ENCODE measurements around the gene RNASE7. TPM values are rescaled to one million over a fixed set of nuclear protein-coding genes. Genes with fewer than 3 reads are reported as not detected.

Gene RNASE7
- total RNA-seq, 1 experiment from 2014 or later: not detected

DNA sequence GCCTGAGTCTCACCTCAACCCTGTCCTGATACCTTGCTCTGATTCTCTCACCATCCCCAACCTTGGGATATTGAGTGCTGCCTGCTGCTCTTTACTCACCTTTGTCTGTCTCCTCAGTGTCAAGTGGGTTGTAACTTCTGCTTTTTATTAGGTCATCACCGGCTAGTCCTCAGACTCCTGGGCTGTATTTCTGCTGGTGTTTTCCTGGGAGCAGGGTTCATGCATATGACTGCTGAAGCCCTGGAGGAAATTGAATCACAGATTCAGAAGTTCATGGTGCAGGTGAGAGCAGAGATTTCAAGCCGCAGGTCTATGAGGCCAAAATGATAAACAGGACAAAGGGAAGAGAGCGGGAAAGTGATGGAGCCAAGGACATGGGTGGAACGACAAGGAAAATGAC lies 42.6 kb upstream of the RNASE7 start:
- intact Hi-C loops (cut with micrococcal nuclease): no loop called here
- no peak for TF ChIP-seq ZFX (IDR thresholded peaks at IDR 0.05)
- TF ChIP-seq ELF1 (IDR thresholded peaks at IDR 0.05; ENCODE audit: borderline replicate concordance, low read depth): no peak
- no peak for TF ChIP-seq EZH2 (IDR thresholded peaks at IDR 0.05)
- Histone ChIP-seq H3K79me2 (ENCODE audit: insufficient read depth, low read length) (no peaks in the 10 kb centered on the region), H3K27ac (ENCODE audit: low read depth, low read length) (no peak overlapping the region), H3K4me2 (ENCODE audit: low read length) (no peak overlapping the region), H3K9me2 (ENCODE audit: insufficient read depth) (no peaks in the 10 kb centered on the region), H2AFZ (ENCODE audit: low read depth, low read length, poor library complexity, severe bottlenecking) (no peak overlapping the region), H3K36me3 (ENCODE audit: control insufficient read depth in 1 of 2, insufficient read depth in 2 of 2, low read length in 2 of 2) (peaks cover 11 to 23% of the 10 kb centered on the region in 2 experiments; a peak in 3 of 4 replicates), H3K9ac (ENCODE audit: low read length) (no peak overlapping the region), H3K4me3 (replicated peaks in 1 of 2; ENCODE audit: low read depth in 1 of 2, low read length in 2 of 2) (no peak overlapping the region), H3K27me3 (ENCODE audit: insufficient read depth, low read length) (no peaks in the 10 kb centered on the region), H3K4me1 (ENCODE audit: control insufficient read depth in 1 of 2, insufficient read depth in 2 of 2, low read length in 2 of 2) (peaks cover 7 to 13% of the 10 kb centered on the region in 2 experiments; a peak in 3 of 4 replicates), H4K20me1 (ENCODE audit: insufficient read depth) (no peaks in the 10 kb centered on the region), H3K9me3 (ENCODE audit: control insufficient read depth in 1 of 2, insufficient read depth in 1 of 2, low read depth in 1 of 2, low read length in 2 of 2) (no peaks in the 10 kb centered on the region)
- ChIA-PET POLR2A (no interaction called here), CTCF (interaction anchor here (1.5 to 3.1 kb wide), 4 partner anchors 15 to 142 kb away, joined by 4 to 19 read pairs (median 10); no protein-coding TSS in a partner anchor), RAD21 (ENCODE audit: low non-redundant PET in 1 of 2, low total read pairs in 2 of 2, uncharacterized antibody in 2 of 2, unreplicated experiment in 2 of 2) (no interaction called here)
- no TSS peak for BruUV-seq (replicated peaks)
- DNase-seq (ENCODE audit: low read depth, low spot score) (no peak), ATAC-seq (no peak)

GRCh38 chr14:21001218-21001617 lies 40.9 kb upstream of the RNASE7 start:
- no TSS peak for BruUV-seq (replicated peaks)
- H3K79me2 ChIP-seq (ENCODE audit: insufficient read depth, low read length): no peaks in the 10 kb centered on the region
- H3K9ac ChIP-seq (ENCODE audit: low read length): no peak overlapping the region
- ATAC-seq (no peak), DNase-seq (ENCODE audit: low read depth, low spot score) (no peak)
- TF ChIP-seq ZNF274 (IDR thresholded peaks at IDR 0.05; ENCODE audit: low read depth, low read length) (no peak), YY1 (IDR thresholded peaks at IDR 0.05; ENCODE audit: extremely low read depth, insufficient replicate concordance, low read depth, low read length) (no peak), EZH2 (IDR thresholded peaks at IDR 0.05) (no peak), CBX3 (IDR thresholded peaks at IDR 0.05; ENCODE audit: low read depth) (no peak), JUND (IDR thresholded peaks at IDR 0.05) (no peak), CTCF (IDR thresholded peaks at IDR 0.05 in 2 of 3, conservative IDR thresholded peaks at IDR 0.05 in 1 of 3; ENCODE audit: borderline replicate concordance in 1 of 3, insufficient read depth in 1 of 3, low read depth in 2 of 3, low read length in 2 of 3) (no peak), POLR2AphosphoS5 (IDR thresholded peaks at IDR 0.05; ENCODE audit: low read depth, low read length) (no peak), ZBTB33 (IDR thresholded peaks at IDR 0.05; ENCODE audit: extremely low read depth, insufficient replicate concordance, low read length) (no peak)
- no peak overlapping the region for H3K4me3 ChIP-seq (replicated peaks in 1 of 2; ENCODE audit: low read depth in 1 of 2, low read length in 2 of 2)
- H3K36me3 ChIP-seq (ENCODE audit: control insufficient read depth in 1 of 2, insufficient read depth in 2 of 2, low read length in 2 of 2): peaks cover 0 to 7% of the 10 kb centered on the region in 2 experiments; a peak in 2 of 4 replicates
- peaks cover 7 to 16% of the 10 kb centered on the region in 2 experiments; a peak in 3 of 4 replicates for H3K4me1 ChIP-seq (ENCODE audit: control insufficient read depth in 1 of 2, insufficient read depth in 2 of 2, low read length in 2 of 2)
- POLR2A ChIA-PET: no interaction called here
- no peaks in the 10 kb centered on the region for H3K27me3 ChIP-seq (ENCODE audit: insufficient read depth, low read length)
- no peak overlapping the region for H3K27ac ChIP-seq (ENCODE audit: low read depth, low read length)
- CTCF ChIA-PET: interaction anchor here (1.5 to 3.1 kb wide), 2 partner anchors 13 to 30 kb away, joined by 3 to 19 read pairs; no protein-coding TSS in a partner anchor
- no peaks in the 10 kb centered on the region for H3K9me2 ChIP-seq (ENCODE audit: insufficient read depth)
- RAD21 ChIA-PET (ENCODE audit: low non-redundant PET in 1 of 2, low total read pairs in 2 of 2, uncharacterized antibody in 2 of 2, unreplicated experiment in 2 of 2): no interaction called here
- intact Hi-C loops (cut with micrococcal nuclease): no loop called here
- H2AFZ ChIP-seq (ENCODE audit: low read depth, low read length, poor library complexity, severe bottlenecking): no peak overlapping the region
- H3K9me3 ChIP-seq (ENCODE audit: control insufficient read depth in 1 of 2, insufficient read depth in 1 of 2, low read depth in 1 of 2, low read length in 2 of 2): no peaks in the 10 kb centered on the region
- H4K20me1 ChIP-seq (ENCODE audit: insufficient read depth): no peaks in the 10 kb centered on the region
- H3K4me2 ChIP-seq (ENCODE audit: low read length): no peak overlapping the region
